AG04450 (cell line): ENCODE measurements around the gene B3GALT6. TPM values are rescaled to one million over a fixed set of nuclear protein-coding genes. Genes with fewer than 3 reads are reported as not detected.

ENCODE experiments used
- CTCF ChIA-PET: fragments of 300-600, 350-600 bp; formaldehyde crosslinking; extraction: SDS; loops from one replicate; lab custom pipeline; 2022; ENCODE audit warnings: antibody characterized with exemption, inconsistent platforms; lab: Charles Lee
- POLR2A ChIA-PET: fragments of 350-600 bp; formaldehyde crosslinking; extraction: SDS; loops from one replicate; lab custom pipeline; 2021; ENCODE audit warnings: antibody characterized with exemption, inconsistent platforms; lab: Yijun Ruan, JAX
- DNase-seq: peaks from one replicate; pipeline ENCODE4 v3.0.0-alpha.2; 2011; ENCODE audit warnings: low read depth, low spot score
- H3K27ac ChIP-seq: one replicate; pipeline ENCODE4 v1.5.1; 2012; ENCODE audit warnings: low read depth, low read length, control low read depth
- H3K27me3 ChIP-seq: one replicate; pipeline ENCODE4 v1.6.0; 2012; ENCODE audit warnings: low read length; ENCODE audit not compliant: control insufficient read depth, insufficient read depth
- H3K4me3 ChIP-seq: 2 replicates; pipeline ENCODE4 v1.5.1; 2011; ENCODE audit warnings: mild to moderate bottlenecking, low read depth, low read length, control low read depth
- H3K9me3 ChIP-seq: 2 replicates; pipeline ENCODE4 v1.5.1; 2012; ENCODE audit warnings: low read length; ENCODE audit not compliant: control insufficient read depth, insufficient read depth
- polyA plus RNA-seq: library from polyadenylated mRNA; depleted of rRNA; stranded (reverse); fragments of >200 nt; gene quantifications from 2 replicates; pipeline ENCODE4 v1.2.3, GENCODE V29; 2011
- TF ChIP-seq, protein P1 (sequence below): IDR thresholded peaks from 2 replicates; pipeline ENCODE4 v1.5.1; 2011; ENCODE audit warnings: low read depth, low read length, control low read depth, inconsistent platforms

B3GALT6 gene
- polyA plus RNA-seq, 1 experiment: 15.2 TPM

DNA sequence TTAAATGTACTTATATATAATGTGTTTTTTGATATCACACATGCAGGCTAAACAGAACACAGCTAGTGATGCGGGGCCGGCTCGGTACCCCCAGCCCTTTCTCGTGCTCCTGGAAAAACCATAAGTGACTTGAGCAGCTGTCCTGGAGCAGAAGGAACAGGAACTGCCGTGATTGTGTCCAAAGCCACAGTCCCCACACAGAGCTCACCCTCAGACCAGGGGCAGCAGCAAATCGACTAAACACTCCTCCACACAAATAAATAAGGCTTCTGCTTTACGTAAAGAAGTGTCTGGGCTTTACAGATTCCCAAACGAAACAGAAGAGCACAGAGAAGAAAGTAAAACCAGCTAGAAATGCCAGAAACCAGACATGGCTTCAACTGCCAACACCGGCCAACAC, 32.0 kb downstream of the B3GALT6 start:
- Histone ChIP-seq H3K27ac (peak overlapping the region; percentile 100), H3K4me3 (peak overlapping the region; percentile 13; the same call in 1 of the 2 replicates), H3K9me3 (no peaks in the 10 kb centered on the region), H3K27me3 (no peaks in the 10 kb centered on the region)
- ChIA-PET POLR2A (interaction anchor here (0.7 to 1.7 kb wide), 5 partner anchors 10 to 245 kb away, joined by 3 to 10 read pairs (median 3); partner anchors contain the start of gene UBE2J2), CTCF (interaction anchor here (1.3 kb wide), 1 partner anchor 142 kb away, joined by 5 read pairs; no protein-coding TSS in a partner anchor)
- DNase-seq: no peak
- TF ChIP-seq, protein P1, sequence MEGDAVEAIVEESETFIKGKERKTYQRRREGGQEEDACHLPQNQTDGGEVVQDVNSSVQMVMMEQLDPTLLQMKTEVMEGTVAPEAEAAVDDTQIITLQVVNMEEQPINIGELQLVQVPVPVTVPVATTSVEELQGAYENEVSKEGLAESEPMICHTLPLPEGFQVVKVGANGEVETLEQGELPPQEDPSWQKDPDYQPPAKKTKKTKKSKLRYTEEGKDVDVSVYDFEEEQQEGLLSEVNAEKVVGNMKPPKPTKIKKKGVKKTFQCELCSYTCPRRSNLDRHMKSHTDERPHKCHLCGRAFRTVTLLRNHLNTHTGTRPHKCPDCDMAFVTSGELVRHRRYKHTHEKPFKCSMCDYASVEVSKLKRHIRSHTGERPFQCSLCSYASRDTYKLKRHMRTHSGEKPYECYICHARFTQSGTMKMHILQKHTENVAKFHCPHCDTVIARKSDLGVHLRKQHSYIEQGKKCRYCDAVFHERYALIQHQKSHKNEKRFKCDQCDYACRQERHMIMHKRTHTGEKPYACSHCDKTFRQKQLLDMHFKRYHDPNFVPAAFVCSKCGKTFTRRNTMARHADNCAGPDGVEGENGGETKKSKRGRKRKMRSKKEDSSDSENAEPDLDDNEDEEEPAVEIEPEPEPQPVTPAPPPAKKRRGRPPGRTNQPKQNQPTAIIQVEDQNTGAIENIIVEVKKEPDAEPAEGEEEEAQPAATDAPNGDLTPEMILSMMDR: no peak

DNA sequence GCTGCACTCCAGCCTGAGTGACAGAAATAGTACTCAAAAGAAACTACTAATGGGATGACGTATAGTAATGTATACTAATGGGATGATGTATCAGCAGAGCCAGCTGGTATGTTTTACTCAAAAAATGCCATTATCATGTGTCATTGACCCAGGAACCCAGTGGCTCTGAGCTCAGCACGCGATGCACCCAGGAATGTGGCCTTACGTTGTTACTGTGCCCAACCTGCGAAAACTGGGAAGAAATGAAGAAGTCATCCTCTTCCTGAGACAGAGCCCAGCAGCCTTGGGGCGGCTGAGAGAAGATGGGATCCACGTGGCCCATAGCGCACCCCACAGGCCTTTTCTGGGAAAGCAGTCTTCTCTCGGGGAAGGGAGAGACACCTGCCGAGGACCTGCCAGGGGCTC, 32.8 kb downstream of the B3GALT6 start:
- no peaks in the 10 kb centered on the region for H3K9me3 ChIP-seq
- ChIA-PET CTCF (no interaction called here), POLR2A (interaction anchor here (0.6 to 1.7 kb wide), 8 partner anchors 9 to 246 kb away, joined by 3 to 10 read pairs (median 3); partner anchors contain the start of gene UBE2J2)
- H3K27me3 ChIP-seq: no peaks in the 10 kb centered on the region
- TF ChIP-seq, protein P1: peak; percentile 64
- DNase-seq: peak; percentile 98
- peak overlapping the region; percentile 10; the same call in 1 of the 2 replicates for H3K4me3 ChIP-seq
- H3K27ac ChIP-seq: peak overlapping the region; percentile 100

DNA sequence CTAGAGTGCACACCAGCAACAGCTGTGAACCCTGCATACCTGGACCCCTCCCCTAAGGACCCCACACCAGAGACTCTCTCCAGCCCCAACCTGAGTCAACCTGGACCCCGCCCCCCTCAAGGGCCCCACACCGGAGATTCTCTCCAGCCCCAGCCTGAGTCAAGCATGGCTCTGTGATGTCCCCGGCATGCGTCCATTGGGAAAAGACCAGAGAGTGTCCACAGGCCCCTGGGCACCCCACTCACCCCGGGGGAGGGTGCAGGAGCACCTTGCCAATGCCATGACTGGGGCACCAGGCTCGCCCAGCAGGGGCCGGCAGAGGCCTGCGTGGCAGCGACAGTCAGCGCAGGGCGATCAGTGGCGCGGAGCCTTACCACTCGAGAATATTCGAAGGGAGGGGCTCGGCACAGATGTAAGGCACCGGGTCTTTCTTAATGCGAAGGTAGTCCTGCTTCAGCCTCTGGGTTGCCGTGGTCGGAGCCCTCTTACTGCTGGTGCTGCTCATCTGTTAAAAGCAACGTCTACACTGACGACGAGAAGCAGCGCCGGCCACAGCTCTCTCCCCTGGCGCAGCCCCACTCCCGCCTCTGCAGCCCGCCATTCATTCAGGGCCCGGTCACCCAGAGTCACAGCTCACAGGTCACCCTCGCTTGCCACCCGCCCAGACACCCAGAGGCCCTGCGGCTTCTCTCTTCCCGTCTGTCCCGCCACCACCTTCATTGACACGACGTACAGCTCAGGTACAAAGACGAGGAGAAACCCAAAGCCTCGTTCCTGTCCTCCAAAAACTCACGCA, 35.6 kb downstream of the B3GALT6 start:
- DNase-seq: no peak
- H3K27me3 ChIP-seq: no peaks in the 10 kb centered on the region
- H3K4me3 ChIP-seq: no peak overlapping the region
- POLR2A ChIA-PET: no interaction called here
- CTCF ChIA-PET: no interaction called here
- no peaks in the 10 kb centered on the region; the same call in 1 of the 2 replicates for H3K9me3 ChIP-seq
- H3K27ac ChIP-seq: peak overlapping the region; percentile 61
- TF ChIP-seq, protein P1: no peak

DNA sequence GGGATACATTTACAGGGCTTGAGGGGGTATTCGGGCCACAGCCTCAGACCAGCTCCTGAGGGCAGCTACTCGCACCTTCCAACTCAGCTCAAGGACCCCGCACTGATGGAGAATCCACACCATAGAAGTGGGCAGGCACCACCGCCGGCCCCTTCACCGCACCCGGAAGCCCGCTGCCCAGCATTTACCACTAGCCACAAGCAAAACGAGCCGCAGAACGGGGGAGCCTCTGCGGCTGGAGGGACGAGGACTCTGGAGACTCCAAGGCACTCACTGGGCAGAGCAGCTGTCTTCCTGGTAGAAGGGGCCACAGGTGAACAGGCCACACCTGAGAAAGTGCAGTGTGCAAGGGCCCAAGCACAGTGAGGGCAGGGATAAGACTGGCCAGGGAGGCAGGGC, 36.2 kb downstream of the B3GALT6 start:
- POLR2A ChIA-PET: no interaction called here
- TF ChIP-seq, protein P1: no peak

DNA sequence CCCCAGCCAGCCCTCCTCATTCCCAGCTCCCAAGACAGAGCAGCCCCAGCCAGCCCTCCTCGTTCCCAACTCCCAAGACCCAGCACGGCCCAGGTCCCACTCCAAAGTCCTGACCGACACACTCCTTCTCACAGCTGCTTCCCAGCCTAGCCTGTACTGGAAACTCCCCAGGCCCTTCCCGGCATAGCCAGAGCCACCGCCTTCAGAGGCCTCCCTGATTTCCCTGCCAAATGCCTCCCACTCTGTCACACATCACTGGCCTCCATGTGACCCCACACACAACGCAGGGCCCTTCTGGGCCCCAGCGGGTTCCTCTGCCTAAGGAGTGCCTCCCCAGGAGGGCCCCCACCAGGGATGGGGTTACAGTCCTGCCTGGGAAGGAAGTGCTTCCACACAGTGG, 38.8 kb downstream of the B3GALT6 start:
- POLR2A ChIA-PET: no interaction called here
- no peak for DNase-seq
- peak overlapping the region; percentile 23 for H3K4me3 ChIP-seq
- TF ChIP-seq, protein P1: no peak
- no peaks in the 10 kb centered on the region for H3K27me3 ChIP-seq
- H3K9me3 ChIP-seq: no peaks in the 10 kb centered on the region; the same call in 1 of the 2 replicates
- peak overlapping the region; percentile 52 for H3K27ac ChIP-seq
- CTCF ChIA-PET: interaction anchor here (2.1 kb wide), 1 partner anchor 148 kb away, joined by 5 read pairs; no protein-coding TSS in a partner anchor

More for the DNA sequence above, 36.2 kb downstream of the B3GALT6 start:
- DNase-seq: no peak
- Histone ChIP-seq H3K27me3 (no peaks in the 10 kb centered on the region), H3K4me3 (no peak overlapping the region), H3K27ac (peak overlapping the region; percentile 21), H3K9me3 (no peaks in the 10 kb centered on the region; the same call in 1 of the 2 replicates)
- CTCF ChIA-PET: no interaction called here
